Activated B cell treated with CpG ODN at 0.5 μM for 24 hours (primary cell): ENCODE results near the gene BCAM. TPM values are rescaled to one million over a fixed set of nuclear protein-coding genes. Genes with fewer than 3 reads are reported as not detected.

Experiments used
- ATAC-seq: fragments of 200-7000 bp; cut with Tn5 transposase; one replicate; pipeline ENCODE4 v1.10.0; 2021; ENCODE audit warnings: low read depth, mild to moderate bottlenecking, moderate library complexity
- CTCF ChIA-PET: fragments of 350-600 bp; sonication (Branson Sonifier 250); formaldehyde crosslinking; loops from one replicate; lab custom pipeline; 2021; ENCODE audit warnings: antibody characterized with exemption; lab: Charles Lee
- POLR2A ChIA-PET: fragments of 350-600 bp; sonication (Branson Sonifier 250); formaldehyde crosslinking; loops from one replicate; lab custom pipeline; 2021; ENCODE audit warnings: antibody characterized with exemption; lab: Charles Lee
- DNase-seq: peaks from one replicate; pipeline ENCODE4 v3.0.0; 2022
- H3K27ac Mint-ChIP-seq: one replicate; pipeline ENCODE4 v1.8.0; 2020; ENCODE audit warnings: mixed read lengths
- H3K27me3 Mint-ChIP-seq: one replicate; pipeline ENCODE4 v1.8.0; 2021; ENCODE audit warnings: mixed read lengths
- H3K36me3 Mint-ChIP-seq: one replicate; pipeline ENCODE4 v1.8.0; 2021; ENCODE audit warnings: low read depth, mixed read lengths
- H3K4me1 Mint-ChIP-seq: one replicate; pipeline ENCODE4 v1.8.0; 2021; ENCODE audit warnings: mixed read lengths
- H3K4me3 Mint-ChIP-seq: one replicate; pipeline ENCODE4 v1.8.0; 2020; ENCODE audit warnings: mild to moderate bottlenecking, mixed read lengths
- H3K9me3 Mint-ChIP-seq: one replicate; pipeline ENCODE4 v1.8.0; 2020; ENCODE audit warnings: mixed read lengths
- CTCF ChIP-seq: fragments of 200-600 bp; IDR thresholded peaks from one replicate; pipeline ENCODE4 v1.8.0; 2022; ENCODE audit warnings: antibody characterized with exemption, mild to moderate bottlenecking
- intact Hi-C: fragments of 100-400 bp; cut with micrococcal nuclease; formaldehyde crosslinking; loops from one replicate; pipeline ENCODE4 v1.15.1; 2024
- total RNA-seq: library from RNA; stranded (reverse); gene quantifications from 2 replicates; pipeline ENCODE4 v1.2.3, GENCODE V29; 2022

BCAM gene
- total RNA-seq, 1 donor from 2014 or later: not detected

- no peak overlapping the region for H3K4me3 Mint-ChIP-seq
- H3K36me3 Mint-ChIP-seq: no peaks in the 10 kb centered on the region
- peaks cover 8% of the 10 kb centered on the region for H3K4me1 Mint-ChIP-seq
- ChIA-PET CTCF (no interaction called here), POLR2A (no interaction called here)
- H3K27ac Mint-ChIP-seq: no peak overlapping the region
- intact Hi-C loops: loop anchor here (2.0 kb wide), 1 partner anchor 44 kb away; no protein-coding TSS in a partner anchor
- TF ChIP-seq CTCF: no peak
- H3K27me3 Mint-ChIP-seq: peaks cover 16% of the 10 kb centered on the region
- ATAC-seq (peak; percentile 92), DNase-seq (peak; percentile 70)
- no peaks in the 10 kb centered on the region for H3K9me3 Mint-ChIP-seq
These were observed 8.4 kb upstream of the BCAM start for GRCh38 chr19:44800461-44800860.

GRCh38 chr19:44803442-44804428 is 5.2 kb upstream of the BCAM start:
- H3K36me3 Mint-ChIP-seq: no peaks in the 10 kb centered on the region
- peaks cover 4% of the 10 kb centered on the region for H3K4me1 Mint-ChIP-seq
- ChIA-PET CTCF (interaction anchor here (1.0 to 1.2 kb wide), 2 partner anchors 20 to 80 kb away, joined by 3 to 6 read pairs; no protein-coding TSS in a partner anchor), POLR2A (interaction anchor here (0.6 to 1.4 kb wide), 2 partner anchors 9 to 375 kb away, joined by 3 to 4 read pairs; partner anchors contain the start of gene BLOC1S3)
- no peak for DNase-seq
- ATAC-seq: no peak
- TF ChIP-seq CTCF: no peak
- no peaks in the 10 kb centered on the region for H3K9me3 Mint-ChIP-seq
- peaks cover 16% of the 10 kb centered on the region for H3K27me3 Mint-ChIP-seq
- H3K27ac Mint-ChIP-seq: no peak overlapping the region
- H3K4me3 Mint-ChIP-seq: no peak overlapping the region
- intact Hi-C loops: no loop called here

- no peak for DNase-seq
- Mint-ChIP-seq H3K36me3 (no peaks in the 10 kb centered on the region), H3K9me3 (no peaks in the 10 kb centered on the region), H3K4me1 (peaks cover 4% of the 10 kb centered on the region), H3K4me3 (no peak overlapping the region), H3K27me3 (peaks cover 25% of the 10 kb centered on the region), H3K27ac (no peak overlapping the region)
- CTCF ChIA-PET: interaction anchor here (0.6 to 2.3 kb wide), 2 partner anchors 82 to 115 kb away, joined by 7 to 13 read pairs; no protein-coding TSS in a partner anchor
- POLR2A ChIA-PET: interaction anchor here (0.7 kb wide), 3 partner anchors 33 to 809 kb away, joined by 6 to 7 read pairs (median 7); no protein-coding TSS in a partner anchor
- ATAC-seq: no peak
- intact Hi-C loops: no loop called here
- TF ChIP-seq CTCF: no peak
These were observed 2.6 kb upstream of the BCAM start for GRCh38 chr19:44806291-44806690.

GRCh38 chr19:44807162-44807561 is 1.7 kb upstream of the BCAM start:
- Mint-ChIP-seq H3K4me3 (no peak overlapping the region), H3K27ac (no peak overlapping the region), H3K27me3 (peaks cover 26% of the 10 kb centered on the region), H3K36me3 (no peaks in the 10 kb centered on the region), H3K4me1 (peaks cover 4% of the 10 kb centered on the region), H3K9me3 (no peaks in the 10 kb centered on the region)
- intact Hi-C loops: no loop called here
- ATAC-seq (no peak), DNase-seq (no peak)
- ChIA-PET CTCF (interaction anchor here (0.6 to 2.3 kb wide), 2 partner anchors 83 to 116 kb away, joined by 7 to 13 read pairs; no protein-coding TSS in a partner anchor), POLR2A (interaction anchor here (0.7 kb wide), 1 partner anchor 34 kb away, joined by 7 read pairs; no protein-coding TSS in a partner anchor)
- TF ChIP-seq CTCF: no peak
